Caco-2 (cell line): ENCODE data around the gene SUPT3H. TPM values are rescaled to one million over a fixed set of nuclear protein-coding genes. Genes with fewer than 3 reads are reported as not detected.

ENCODE experiments used
- BruUV-seq: library from RNA; stranded (reverse); fragments of 400-500 nt; replicated peaks from 2 replicates; lab custom pipeline; 2021; lab: Mats Ljungman, UMichigan
- CTCF ChIA-PET: fragments of 300-600 bp; sonication (Branson Sonifier 250); formaldehyde crosslinking; loops from one replicate; lab custom pipeline; 2022; ENCODE audit warnings: antibody characterized with exemption; lab: Charles Lee
- POLR2A ChIA-PET: fragments of 300-600 bp; sonication (Branson Sonifier 250); formaldehyde crosslinking; loops from one replicate; lab custom pipeline; 2022; ENCODE audit warnings: antibody characterized with exemption; lab: Charles Lee
- DNase-seq, 2 experiments: peaks; one replicate each; pipeline versions ENCODE4 v3.0.0 to v3.0.0-alpha.2; 2020 to 2022
- H3K27me3 ChIP-seq: replicated peaks from 2 replicates; pipeline ENCODE4 v1.6.0; 2011; ENCODE audit warnings: low read length; ENCODE audit not compliant: control insufficient read depth, insufficient read depth
- H3K36me3 ChIP-seq: 2 replicates; pipeline ENCODE4 v1.5.1; 2011; ENCODE audit warnings: low read length; ENCODE audit not compliant: control insufficient read depth, insufficient read depth
- H3K4me1 ChIP-seq: fragments of 250-450 bp; sonication (Bioruptor Pico); 2 replicates; pipeline ENCODE4 v1.5.1; 2020; ENCODE audit warnings: mild to moderate bottlenecking
- H3K4me3 ChIP-seq: 2 replicates; pipeline ENCODE4 v1.5.1; 2011; ENCODE audit warnings: low read depth, mild to moderate bottlenecking, control low read depth, low read length
- H3K9me3 ChIP-seq: fragments of 250-450 bp; sonication (Bioruptor Pico); 2 replicates; pipeline ENCODE4 v1.5.1; 2020; ENCODE audit warnings: mild to moderate bottlenecking, moderate library complexity
- H3K27ac Mint-ChIP-seq: one replicate; pipeline ENCODE4 v1.8.0; 2022; ENCODE audit warnings: mixed read lengths; ENCODE audit not compliant: unreplicated experiment
- H3K27me3 Mint-ChIP-seq: one replicate; pipeline ENCODE4 v1.8.0; 2022; ENCODE audit warnings: mixed read lengths; ENCODE audit not compliant: insufficient read depth, unreplicated experiment
- H3K36me3 Mint-ChIP-seq: one replicate; pipeline ENCODE4 v1.8.0; 2022; ENCODE audit warnings: mild to moderate bottlenecking, mixed read lengths; ENCODE audit not compliant: insufficient read depth, unreplicated experiment
- H3K4me1 Mint-ChIP-seq: one replicate; pipeline ENCODE4 v1.8.0; 2022; ENCODE audit warnings: low read depth, mixed read lengths; ENCODE audit not compliant: unreplicated experiment
- H3K4me3 Mint-ChIP-seq: one replicate; pipeline ENCODE4 v1.8.0; 2022; ENCODE audit warnings: mild to moderate bottlenecking, moderate library complexity, mixed read lengths; ENCODE audit not compliant: unreplicated experiment
- H3K9me3 Mint-ChIP-seq: one replicate; pipeline ENCODE4 v1.8.0; 2022; ENCODE audit warnings: mixed read lengths; ENCODE audit not compliant: unreplicated experiment
- CTCF ChIP-seq, 2 experiments: fragments of 200-600 bp in 1 of 2; IDR thresholded peaks; 1 replicate in 1 of 2; 2 replicates in 1 of 2; pipeline versions ENCODE4 v1.5.1 to v1.8.0; 2011 to 2022; ENCODE audit warnings: antibody characterized with exemption in 1 of 2, control low read depth in 1 of 2, inconsistent platforms in 1 of 2, low read depth in 1 of 2, low read length in 1 of 2, mild to moderate bottlenecking in 1 of 2, moderate library complexity in 1 of 2; ENCODE audit not compliant: insufficient read depth in 1 of 2, severe bottlenecking in 1 of 2, unreplicated experiment in 1 of 2
- intact Hi-C: fragments of 100-400 bp; cut with micrococcal nuclease; formaldehyde crosslinking; loops from one replicate; pipeline ENCODE4 v1.10.0; 2022; ENCODE audit not compliant: unreplicated experiment
- total RNA-seq: library from RNA; stranded (reverse); gene quantifications from 2 replicates; pipeline ENCODE4 v1.2.3, GENCODE V29; 2022

Gene SUPT3H
- total RNA-seq, 1 experiment from 2014 or later, result 13.2 TPM

GRCh38 chr6:44789061-44789460, 588.7 kb downstream of the SUPT3H start:
- CTCF ChIA-PET, result no interaction called here
- Mint-ChIP-seq H3K36me3 (no peaks in the 10 kb centered on the region), H3K4me1 (no peaks in the 10 kb centered on the region), H3K4me3 (no peak overlapping the region), H3K27ac (no peak overlapping the region), H3K27me3 (peaks cover 21% of the 10 kb centered on the region), H3K9me3 (no peaks in the 10 kb centered on the region)
- intact Hi-C loops, result no loop called here
- BruUV-seq, result no TSS peak
- no peak for TF ChIP-seq CTCF (IDR thresholded peaks at IDR 0.05; ENCODE audit: insufficient read depth in 1 of 2, low read depth in 1 of 2, low read length in 1 of 2, severe bottlenecking in 1 of 2, unreplicated experiment in 1 of 2)
- no peaks in the 10 kb centered on the region for H3K27me3 ChIP-seq
- no peaks in the 10 kb centered on the region for H3K9me3 ChIP-seq
- POLR2A ChIA-PET, result no interaction called here
- H3K36me3 ChIP-seq, result no peaks in the 10 kb centered on the region
- no peak for DNase-seq
- H3K4me1 ChIP-seq, result no peaks in the 10 kb centered on the region
- H3K4me3 ChIP-seq, result no peak overlapping the region

GRCh38 chr6:44788387-44788981, 589.2 kb downstream of the SUPT3H start:
- Histone ChIP-seq H3K27me3 (no peaks in the 10 kb centered on the region), H3K36me3 (no peaks in the 10 kb centered on the region), H3K4me3 (no peak overlapping the region), H3K4me1 (no peaks in the 10 kb centered on the region), H3K9me3 (no peaks in the 10 kb centered on the region)
- no peaks in the 10 kb centered on the region for H3K36me3 Mint-ChIP-seq
- ChIA-PET POLR2A (no interaction called here), CTCF (no interaction called here)
- H3K27ac Mint-ChIP-seq, result no peak overlapping the region
- H3K27me3 Mint-ChIP-seq, result peaks cover 23% of the 10 kb centered on the region
- no peak overlapping the region for H3K4me3 Mint-ChIP-seq
- DNase-seq, result no peak
- BruUV-seq, result no TSS peak
- H3K4me1 Mint-ChIP-seq, result no peaks in the 10 kb centered on the region
- no peak for TF ChIP-seq CTCF (IDR thresholded peaks at IDR 0.05; ENCODE audit: insufficient read depth in 1 of 2, low read depth in 1 of 2, low read length in 1 of 2, severe bottlenecking in 1 of 2, unreplicated experiment in 1 of 2)
- no peaks in the 10 kb centered on the region for H3K9me3 Mint-ChIP-seq
- intact Hi-C loops, result no loop called here

GRCh38 chr6:44787254-44787834, 590.4 kb downstream of the SUPT3H start:
- no peaks in the 10 kb centered on the region for H3K36me3 ChIP-seq
- H3K27ac Mint-ChIP-seq, result no peak overlapping the region
- ChIA-PET POLR2A (no interaction called here), CTCF (no interaction called here)
- no peaks in the 10 kb centered on the region for H3K27me3 ChIP-seq
- intact Hi-C loops, result no loop called here
- no peak for DNase-seq
- H3K27me3 Mint-ChIP-seq, result peaks cover 22% of the 10 kb centered on the region
- H3K9me3 Mint-ChIP-seq, result no peaks in the 10 kb centered on the region
- BruUV-seq, result no TSS peak
- no peak for TF ChIP-seq CTCF (IDR thresholded peaks at IDR 0.05; ENCODE audit: insufficient read depth in 1 of 2, low read depth in 1 of 2, low read length in 1 of 2, severe bottlenecking in 1 of 2, unreplicated experiment in 1 of 2)
- no peaks in the 10 kb centered on the region for H3K4me1 Mint-ChIP-seq
- no peaks in the 10 kb centered on the region for H3K4me1 ChIP-seq
- no peaks in the 10 kb centered on the region for H3K9me3 ChIP-seq
- no peak overlapping the region for H3K4me3 Mint-ChIP-seq
- no peaks in the 10 kb centered on the region for H3K36me3 Mint-ChIP-seq
- no peak overlapping the region for H3K4me3 ChIP-seq
